ENCODE results near the gene CPEB1. TPM values are rescaled to one million over a fixed set of nuclear protein-coding genes. Genes with fewer than 3 reads are reported as not detected.
A peak's percentile ranks its signal among the peaks of the same experiment; 100 is the strongest.

The CPEB1 gene
- total RNA-seq (2016; rRNA removed; fragmentation: Illumina TruSeq; extraction: Trizol), result 0.07 TPM in 1 of 2 replicates, not detected in the other
- total RNA-seq (2016; cell fraction: cytosol; rRNA removed; fragmentation: Illumina TruSeq; extraction: Trizol; ENCODE audit: low read depth), result not detected in 2 replicates
- total RNA-seq (2016; cell fraction: insoluble cytoplasmic fraction; rRNA removed; fragmentation: Illumina TruSeq; extraction: Trizol), result 0.04 TPM in 1 of 2 replicates, not detected in the other
- total RNA-seq (2016; cell fraction: membrane; rRNA removed; fragmentation: Illumina TruSeq; extraction: Trizol), result not detected in 2 replicates
- not detected in 2 replicates for total RNA-seq (2016; cell fraction: nucleus; rRNA removed; fragmentation: Illumina TruSeq; extraction: Trizol)
- 0.03 and 0.04 TPM in 2 replicates for polyA plus RNA-seq (2011; rRNA removed)
- 0.04 TPM in 2 replicates for polyA plus RNA-seq (2011; cell fraction: cytosol; rRNA removed)
- polyA plus RNA-seq (2011; cell fraction: nucleus; rRNA removed), result 0.14 and 0.23 TPM in 2 replicates
- 0.11 TPM in 1 of 2 replicates, not detected in the other for polyA plus RNA-seq (2012)
- not detected in 2 replicates for polyA plus RNA-seq (2016; cell fraction: cytosol; fragmentation: Illumina TruSeq; extraction: Trizol; ENCODE audit: low read depth)
- polyA plus RNA-seq (2016; cell fraction: insoluble cytoplasmic fraction; fragmentation: Illumina TruSeq; extraction: Trizol; ENCODE audit: low read depth), result not detected in 2 replicates
- polyA plus RNA-seq (2016; cell fraction: membrane; fragmentation: Illumina TruSeq; extraction: Trizol; ENCODE audit: low read depth), result not detected in 2 replicates
- not detected in 2 replicates for polyA plus RNA-seq (2016; cell fraction: nucleus; fragmentation: Illumina TruSeq; extraction: Trizol; ENCODE audit: insufficient read depth, low read depth)
- polyA minus RNA-seq (2011; rRNA and poly(A)+ RNA removed; ENCODE audit: low replicate concordance), result 0.05 TPM in 1 of 2 replicates, not detected in the other
- 0.20 TPM in 1 of 2 replicates, not detected in the other for polyA minus RNA-seq (2011; cell fraction: cytosol; rRNA and poly(A)+ RNA removed)
- not detected in 2 replicates for polyA minus RNA-seq (2011; cell fraction: nucleus; rRNA and poly(A)+ RNA removed)
- percentile 21 among the genes with signal in this experiment for Bru-seq, nascent RNA
- BruChase-seq, experiment 1, labeled RNA remaining after a 6-hour chase, result percentile 18 among the genes with signal in this experiment
- percentile 20 among the genes with signal in this experiment for BruChase-seq, experiment 2, labeled RNA remaining after a 2-hour chase
- long read RNA-seq, experiment 1, result 0 reads
- long read RNA-seq, experiment 2, result 0 reads

DNA sequence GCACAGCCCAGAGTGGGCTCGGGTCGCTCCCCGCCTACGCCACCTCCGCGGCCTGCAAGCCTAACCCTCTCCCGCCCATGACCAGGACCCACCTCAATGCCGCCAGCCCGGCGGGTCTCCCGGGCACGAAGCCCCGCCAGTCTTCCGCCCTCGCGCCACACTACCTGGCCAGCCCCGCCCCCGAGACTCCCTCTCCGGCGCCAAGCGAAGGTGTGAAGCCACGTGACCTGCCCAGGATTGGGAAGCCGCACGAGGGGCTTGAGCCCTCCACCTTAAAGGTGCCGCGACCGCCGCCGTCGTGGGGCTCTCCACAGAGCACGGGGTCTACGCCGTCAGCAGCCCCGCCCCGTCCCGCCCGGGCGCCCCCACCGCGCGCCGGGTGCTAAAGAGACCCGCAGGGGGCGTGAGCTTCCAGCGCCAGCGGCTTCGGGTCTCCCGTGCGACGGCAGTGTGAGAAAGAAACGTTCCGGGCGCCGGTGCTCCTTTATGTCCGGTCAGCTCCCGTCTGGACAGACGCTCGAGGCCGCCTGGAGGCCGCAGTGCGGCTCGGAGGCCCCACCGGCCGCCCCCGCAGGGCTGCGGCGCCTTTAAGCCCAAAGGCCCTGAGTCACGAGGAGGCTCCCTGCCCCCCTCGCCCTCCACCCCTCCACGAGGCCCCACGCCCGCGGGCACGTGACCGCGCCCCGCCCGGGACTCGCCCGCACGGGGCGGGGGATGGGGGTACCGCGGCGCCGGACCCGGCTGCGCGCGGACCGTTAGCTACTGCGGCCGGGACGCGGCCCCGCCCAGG lies at the start of gene CPEB1:
Gene CPEB1 (minus strand): TSS at position 319 of the 790 bp plus-strand sequence. CDS start 18,904 bp downstream, outside the sequence.
- peak within 1 kb of the TSS; percentile 30 to 43 (median 31); a peak in 4 of 6 replicates for H3K4me3 ChIP-seq (replicated peaks in 1 of 3; ENCODE audit: insufficient read depth in 1 of 3, low read depth in 2 of 3, low read length in 3 of 3)
- no peaks in the 10 kb centered on the region for H4K20me1 ChIP-seq (ENCODE audit: insufficient read depth, low read length)
- in situ Hi-C loops (cut with HindIII; ENCODE audit: extremely low pct_ligation_motif_present, low pct_unique_long_range_greater_than_20kb) (no loop called here), intact Hi-C loops (cut with micrococcal nuclease; ENCODE audit: unreplicated experiment) (no loop called here)
- DNase-seq (ENCODE audit: low spot score), result no peak
- no peaks in the 10 kb centered on the region for H3K4me1 ChIP-seq (ENCODE audit: insufficient read depth, low read length)
- peak; percentile 37 for ATAC-seq
- no TSS peak for BruUV-seq (replicated peaks)
- H3K9ac ChIP-seq (ENCODE audit: insufficient read depth, low read depth, low read length), result no peak within 1 kb of the TSS
- 83% methylated on average over 11 of the region's 96 CpGs for WGBS (ENCODE audit: low lambda C conversion rate)
- TF ChIP-seq, protein P1, sequence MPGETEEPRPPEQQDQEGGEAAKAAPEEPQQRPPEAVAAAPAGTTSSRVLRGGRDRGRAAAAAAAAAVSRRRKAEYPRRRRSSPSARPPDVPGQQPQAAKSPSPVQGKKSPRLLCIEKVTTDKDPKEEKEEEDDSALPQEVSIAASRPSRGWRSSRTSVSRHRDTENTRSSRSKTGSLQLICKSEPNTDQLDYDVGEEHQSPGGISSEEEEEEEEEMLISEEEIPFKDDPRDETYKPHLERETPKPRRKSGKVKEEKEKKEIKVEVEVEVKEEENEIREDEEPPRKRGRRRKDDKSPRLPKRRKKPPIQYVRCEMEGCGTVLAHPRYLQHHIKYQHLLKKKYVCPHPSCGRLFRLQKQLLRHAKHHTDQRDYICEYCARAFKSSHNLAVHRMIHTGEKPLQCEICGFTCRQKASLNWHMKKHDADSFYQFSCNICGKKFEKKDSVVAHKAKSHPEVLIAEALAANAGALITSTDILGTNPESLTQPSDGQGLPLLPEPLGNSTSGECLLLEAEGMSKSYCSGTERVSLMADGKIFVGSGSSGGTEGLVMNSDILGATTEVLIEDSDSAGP (CRISPR knock-in tag; IDR thresholded peaks at IDR 0.05; ENCODE audit: borderline replicate concordance), result peak; percentile 78; the same call in 1 of the 2 replicates
- TF ChIP-seq ZSCAN21 (CRISPR knock-in tag; IDR thresholded peaks at IDR 0.05; ENCODE audit: borderline replicate concordance) (no peak), BHLHE40 (IDR thresholded peaks at IDR 0.05; ENCODE audit: low read length) (0 out of 2 replicates have a peak, but pooled peaks have one; percentile 15), GABPB1 (CRISPR knock-in tag; IDR thresholded peaks at IDR 0.05) (0 out of 2 replicates have a peak, but pooled peaks have one; percentile 18), MAX (IDR thresholded peaks at IDR 0.05) (peak; percentile 31; the same call in 1 of the 2 replicates), ZNF484 (CRISPR knock-in tag; IDR thresholded peaks at IDR 0.05; ENCODE audit: borderline replicate concordance, low read depth) (no peak)
- no peaks in the 10 kb centered on the region for H3K36me3 ChIP-seq (replicated peaks in 1 of 2; ENCODE audit: control insufficient read depth in 1 of 2, insufficient read depth in 2 of 2, low read length in 2 of 2)
- no peak for FAIRE-seq
- H3K9me3 ChIP-seq (ENCODE audit: low read length), result no peaks in the 10 kb centered on the region
- ChIA-PET CTCF (ENCODE audit: low intra/inter-chr PET ratio, low total read pairs) (no interaction called here), POLR2A (no interaction called here)
- peaks cover 4 to 35% of the 10 kb centered on the region in 2 experiments; a peak in 4 of 5 replicates for H3K27me3 ChIP-seq (ENCODE audit: control insufficient read depth in 1 of 2, insufficient read depth in 2 of 2, low read length in 2 of 2)
- H3K27ac ChIP-seq (ENCODE audit: extremely low read length, insufficient read depth, low read length), result no peak within 1 kb of the TSS
- H3K79me2 ChIP-seq (ENCODE audit: insufficient read depth, low read length), result no peaks in the 10 kb centered on the region
- H2AFZ ChIP-seq (ENCODE audit: low read length), result no peak within 1 kb of the TSS
- H3K4me2 ChIP-seq (ENCODE audit: low read depth, low read length), result peak within 1 kb of the TSS; percentile 45; the same call in 1 of the 2 replicates

All from HepG2 (cell line).